ENCODE data around the gene ATG9B. TPM values are rescaled to one million over a fixed set of nuclear protein-coding genes. Genes with fewer than 3 reads are reported as not detected.

Gene ATG9B
- total and polyA plus RNA-seq, 9 of the 15 experiments (the other 6 are each of a cell fraction or from before 2014, with no cell fraction given): 0.29 to 8.0 (median 2.1) TPM

DNA sequence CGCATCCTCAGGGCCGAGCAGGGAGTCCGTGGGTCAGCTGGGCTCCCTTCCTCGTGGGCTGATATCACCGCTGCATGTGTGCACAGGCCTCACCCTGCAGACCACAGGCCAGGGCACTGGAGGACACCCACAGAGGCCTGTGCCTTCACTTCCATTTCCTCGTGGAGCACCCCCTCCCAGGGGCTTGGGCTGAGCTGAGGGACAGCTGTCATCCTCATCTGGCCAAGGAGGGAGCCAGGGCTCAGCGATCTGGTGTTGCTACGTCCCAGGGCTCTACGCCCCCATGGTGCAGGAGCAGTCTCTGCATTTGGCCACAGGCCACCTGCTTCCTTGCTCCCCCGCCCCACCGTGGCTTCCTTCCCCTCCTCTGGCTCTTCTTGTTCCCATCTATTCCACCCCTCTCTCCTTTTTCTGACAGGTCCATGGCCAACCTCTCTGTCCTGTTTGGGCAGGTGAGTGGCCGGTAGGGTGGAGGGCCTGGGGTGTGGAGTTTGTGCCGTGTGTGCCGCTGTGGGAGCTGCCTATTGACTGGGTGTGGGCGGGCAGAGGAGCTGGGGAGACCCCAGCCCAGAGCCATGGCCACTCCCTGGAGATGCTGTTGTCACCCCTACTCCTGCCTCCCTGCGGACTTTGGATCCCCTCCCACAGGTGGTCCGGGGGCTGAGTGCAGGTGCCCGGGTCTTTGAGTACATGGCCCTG lies 15.7 kb upstream of the ATG9B start (continued):
- TF ChIP-seq RBM14 (IDR thresholded peaks at IDR 0.05; ENCODE audit: borderline replicate concordance, insufficient read depth, low read depth, low read length): 0 out of 2 replicates have a peak, but pooled peaks have one; percentile 68
- TF ChIP-seq, protein P1, sequence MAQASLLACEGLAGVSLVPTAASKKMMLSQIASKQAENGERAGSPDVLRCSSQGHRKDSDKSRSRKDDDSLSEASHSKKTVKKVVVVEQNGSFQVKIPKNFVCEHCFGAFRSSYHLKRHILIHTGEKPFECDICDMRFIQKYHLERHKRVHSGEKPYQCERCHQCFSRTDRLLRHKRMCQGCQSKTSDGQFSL (CRISPR knock-in tag; IDR thresholded peaks at IDR 0.05): peak; percentile 81; the same call in 1 of the 2 replicates
- TF ChIP-seq, protein P1 (tag; IDR thresholded peaks at IDR 0.05): no peak
- TF ChIP-seq BRD4 (IDR thresholded peaks at IDR 0.05): no peak
- no peak for TF ChIP-seq EP400 (IDR thresholded peaks at IDR 0.05)
- no peak for TF ChIP-seq TRIM24 (IDR thresholded peaks at IDR 0.05)
- TF ChIP-seq, protein P2, sequence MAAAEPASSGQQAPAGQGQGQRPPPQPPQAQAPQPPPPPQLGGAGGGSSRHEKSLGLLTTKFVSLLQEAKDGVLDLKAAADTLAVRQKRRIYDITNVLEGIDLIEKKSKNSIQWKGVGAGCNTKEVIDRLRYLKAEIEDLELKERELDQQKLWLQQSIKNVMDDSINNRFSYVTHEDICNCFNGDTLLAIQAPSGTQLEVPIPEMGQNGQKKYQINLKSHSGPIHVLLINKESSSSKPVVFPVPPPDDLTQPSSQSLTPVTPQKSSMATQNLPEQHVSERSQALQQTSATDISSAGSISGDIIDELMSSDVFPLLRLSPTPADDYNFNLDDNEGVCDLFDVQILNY (CRISPR knock-in tag; IDR thresholded peaks at IDR 0.05): no peak
- no peak for TF ChIP-seq ZNF507 (tag; conservative IDR thresholded peaks at IDR 0.05)
- TF ChIP-seq, protein P3, sequence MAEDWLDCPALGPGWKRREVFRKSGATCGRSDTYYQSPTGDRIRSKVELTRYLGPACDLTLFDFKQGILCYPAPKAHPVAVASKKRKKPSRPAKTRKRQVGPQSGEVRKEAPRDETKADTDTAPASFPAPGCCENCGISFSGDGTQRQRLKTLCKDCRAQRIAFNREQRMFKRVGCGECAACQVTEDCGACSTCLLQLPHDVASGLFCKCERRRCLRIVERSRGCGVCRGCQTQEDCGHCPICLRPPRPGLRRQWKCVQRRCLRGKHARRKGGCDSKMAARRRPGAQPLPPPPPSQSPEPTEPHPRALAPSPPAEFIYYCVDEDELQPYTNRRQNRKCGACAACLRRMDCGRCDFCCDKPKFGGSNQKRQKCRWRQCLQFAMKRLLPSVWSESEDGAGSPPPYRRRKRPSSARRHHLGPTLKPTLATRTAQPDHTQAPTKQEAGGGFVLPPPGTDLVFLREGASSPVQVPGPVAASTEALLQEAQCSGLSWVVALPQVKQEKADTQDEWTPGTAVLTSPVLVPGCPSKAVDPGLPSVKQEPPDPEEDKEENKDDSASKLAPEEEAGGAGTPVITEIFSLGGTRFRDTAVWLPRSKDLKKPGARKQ (CRISPR knock-in tag; IDR thresholded peaks at IDR 0.05): no peak
- TF ChIP-seq SLC30A9 (CRISPR knock-in tag; IDR thresholded peaks at IDR 0.05): no peak
- TF ChIP-seq SMARCA4 (IDR thresholded peaks at IDR 0.05): no peak
- no peak for TF ChIP-seq NR2F6 (CRISPR knock-in tag; IDR thresholded peaks at IDR 0.05)
- TF ChIP-seq, protein P4, sequence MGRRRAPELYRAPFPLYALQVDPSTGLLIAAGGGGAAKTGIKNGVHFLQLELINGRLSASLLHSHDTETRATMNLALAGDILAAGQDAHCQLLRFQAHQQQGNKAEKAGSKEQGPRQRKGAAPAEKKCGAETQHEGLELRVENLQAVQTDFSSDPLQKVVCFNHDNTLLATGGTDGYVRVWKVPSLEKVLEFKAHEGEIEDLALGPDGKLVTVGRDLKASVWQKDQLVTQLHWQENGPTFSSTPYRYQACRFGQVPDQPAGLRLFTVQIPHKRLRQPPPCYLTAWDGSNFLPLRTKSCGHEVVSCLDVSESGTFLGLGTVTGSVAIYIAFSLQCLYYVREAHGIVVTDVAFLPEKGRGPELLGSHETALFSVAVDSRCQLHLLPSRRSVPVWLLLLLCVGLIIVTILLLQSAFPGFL (CRISPR knock-in tag; IDR thresholded peaks at IDR 0.05): peak; percentile 89; the same call in 1 of the 2 replicates
- no peak for TF ChIP-seq SUPT5H (IDR thresholded peaks at IDR 0.05)
- no peak for TF ChIP-seq MYC (IDR thresholded peaks at IDR 0.05; ENCODE audit: low read depth, low read length)
- no peak for TF ChIP-seq MYC (CRISPR knock-in tag; IDR thresholded peaks at IDR 0.05; ENCODE audit: borderline replicate concordance, low read depth)
- peak; percentile 75 for TF ChIP-seq SAP30 (IDR thresholded peaks at IDR 0.05; ENCODE audit: borderline replicate concordance, insufficient read depth, low read depth, low read length, poor library complexity, severe bottlenecking)
- no peak for TF ChIP-seq SMAD2 (IDR thresholded peaks at IDR 0.05; ENCODE audit: low read depth, low read length)
- no peak for TF ChIP-seq E2F3 (CRISPR knock-in tag; IDR thresholded peaks at IDR 0.05)
- no peak for TF ChIP-seq FUS (optimal IDR thresholded peaks at IDR 0.05; ENCODE audit: low read depth, low read length)
- TF ChIP-seq, protein P5, sequence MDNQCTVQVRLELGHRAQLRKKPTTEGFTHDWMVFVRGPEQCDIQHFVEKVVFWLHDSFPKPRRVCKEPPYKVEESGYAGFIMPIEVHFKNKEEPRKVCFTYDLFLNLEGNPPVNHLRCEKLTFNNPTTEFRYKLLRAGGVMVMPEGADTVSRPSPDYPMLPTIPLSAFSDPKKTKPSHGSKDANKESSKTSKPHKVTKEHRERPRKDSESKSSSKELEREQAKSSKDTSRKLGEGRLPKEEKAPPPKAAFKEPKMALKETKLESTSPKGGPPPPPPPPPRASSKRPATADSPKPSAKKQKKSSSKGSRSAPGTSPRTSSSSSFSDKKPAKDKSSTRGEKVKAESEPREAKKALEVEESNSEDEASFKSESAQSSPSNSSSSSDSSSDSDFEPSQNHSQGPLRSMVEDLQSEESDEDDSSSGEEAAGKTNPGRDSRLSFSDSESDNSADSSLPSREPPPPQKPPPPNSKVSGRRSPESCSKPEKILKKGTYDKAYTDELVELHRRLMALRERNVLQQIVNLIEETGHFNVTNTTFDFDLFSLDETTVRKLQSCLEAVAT (IDR thresholded peaks at IDR 0.05): no peak; a peak in 1 of 4 replicates
- TF ChIP-seq RBFOX2 (IDR thresholded peaks at IDR 0.05; ENCODE audit: low read depth, low read length): no peak
- peak; percentile 68 for TF ChIP-seq POLR2G (IDR thresholded peaks at IDR 0.05; ENCODE audit: low read depth, low read length)
- no peak for TF ChIP-seq NFE2L1 (tag; IDR thresholded peaks at IDR 0.05; ENCODE audit: borderline replicate concordance, low read depth)
